HG02938 (cell line): Measurements from ENCODE around the gene TOB2.
"Not testable (repeated sequence)": the region's sequence is repeated elsewhere in the genome, so short reads cannot be mapped to it uniquely, and the experiment has no call there.

ENCODE experiments used
- ATAC-seq: cut with Tn5 transposase; IDR thresholded peaks from one replicate; pipeline ENCODE4 v1.9.1; 2021; ENCODE audit warnings: mild to moderate bottlenecking, moderate library complexity; ENCODE audit not compliant: unreplicated experiment

TOB2 gene

GRCh38 chr22:41468381-41469217 lies 22.0 kb upstream of the TOB2 start, which contains the start of the genes ACO2 and PHF5A:
TSS of gene ACO2 (plus strand) at chr22:41469117. CDS start at chr22:41469147, 30 bp downstream.
TSS of gene PHF5A (minus strand) at chr22:41468692. CDS start at chr22:41468653, 39 bp downstream.
- ATAC-seq, result peak; percentile 82

GRCh38 chr22:41461901-41462300 lies 15.3 kb upstream of the TOB2 start:
- ATAC-seq, result no peak

GRCh38 chr22:41460071-41460470 lies 13.5 kb upstream of the TOB2 start:
- not testable (repeated sequence) for ATAC-seq

- no peak for ATAC-seq
Measured at GRCh38 chr22:41459431-41459830, 12.8 kb upstream of the TOB2 start.

GRCh38 chr22:41458161-41458728 lies 11.6 kb upstream of the TOB2 start:
- ATAC-seq, result no peak

GRCh38 chr22:41448189-41448808 lies 1.7 kb upstream of the TOB2 start:
- ATAC-seq, result peak; percentile 52

- ATAC-seq, result no peak
Measured at GRCh38 chr22:41447435-41448188, 1.0 kb upstream of the TOB2 start.

- ATAC-seq, result no peak
Measured at GRCh38 chr22:41446057-41446501, 522 bp downstream of the TOB2 start.

GRCh38 chr22:41445129-41446056 lies 1.2 kb downstream of the TOB2 start:
- ATAC-seq, result no peak

GRCh38 chr22:41444360-41445128 lies 2.1 kb downstream of the TOB2 start:
- peak; percentile 48 for ATAC-seq

GRCh38 chr22:41442240-41442792 lies 4.3 kb downstream of the TOB2 start:
- ATAC-seq, result no peak

GRCh38 chr22:41440511-41440910 lies 6.1 kb downstream of the TOB2 start:
- not testable (repeated sequence) for ATAC-seq

GRCh38 chr22:41437198-41437597 lies 9.4 kb downstream of the TOB2 start:
- ATAC-seq, result no peak

GRCh38 chr22:41436322-41437113 lies 10.1 kb downstream of the TOB2 start:
- no peak for ATAC-seq

GRCh38 chr22:41435560-41435959 lies 11.0 kb downstream of the TOB2 start:
- ATAC-seq, result no peak

- ATAC-seq, result not testable (repeated sequence)
Measured at GRCh38 chr22:41434361-41435003, 12.1 kb downstream of the TOB2 start.

GRCh38 chr22:41433480-41433879 lies 13.1 kb downstream of the TOB2 start:
- not testable (repeated sequence) for ATAC-seq
